ENCODE measurements around the gene MED25. TPM values are rescaled to one million over a fixed set of nuclear protein-coding genes. Genes with fewer than 3 reads are reported as not detected.

MED25 gene
- total RNA-seq: 40.0 to 44.6 TPM (median 40.1 TPM) in 3 replicates
- long read RNA-seq, partial matches to known transcripts: 19 of 29 reads
- long read RNA-seq, other reads (novel, unspliced or antisense): 6 of 29 reads

GRCh38 chr19:49817964-49818648, at the start of gene MED25:
MED25 (plus strand) TSS chr19:49818289; CDS start chr19:49818342, 53 bp downstream.
- Mint-ChIP-seq H3K4me1 (ENCODE audit: low read depth) (peaks cover 30% of the 10 kb centered on the region), H3K36me3 (ENCODE audit: low read depth) (peaks cover under 1% of the 10 kb centered on the region), H3K27me3 (ENCODE audit: low read depth) (no peaks in the 10 kb centered on the region), H3K4me3 (ENCODE audit: unreplicated experiment) (peak within 1 kb of the TSS; percentile 97), H3K9me3 (ENCODE audit: low read depth) (no peaks in the 10 kb centered on the region), H3K27ac (ENCODE audit: unreplicated experiment) (peak within 1 kb of the TSS; percentile 100)
- DNase-seq (ENCODE audit: low spot score): no peak
- peak; percentile 56 for TF ChIP-seq CTCF (IDR thresholded peaks at IDR 0.05)

GRCh38 chr19:49770529-49770928, 47.6 kb upstream of the MED25 start:
- H3K4me1 Mint-ChIP-seq (ENCODE audit: low read depth): peaks cover 44% of the 10 kb centered on the region
- no peak for DNase-seq (ENCODE audit: low spot score)
- no peak overlapping the region for H3K27ac Mint-ChIP-seq (ENCODE audit: unreplicated experiment)
- H3K27me3 Mint-ChIP-seq (ENCODE audit: low read depth): no peaks in the 10 kb centered on the region
- TF ChIP-seq CTCF (IDR thresholded peaks at IDR 0.05): no peak
- no peaks in the 10 kb centered on the region for H3K9me3 Mint-ChIP-seq (ENCODE audit: low read depth)
- H3K4me3 Mint-ChIP-seq (ENCODE audit: unreplicated experiment): no peak overlapping the region
- peaks cover 2% of the 10 kb centered on the region for H3K36me3 Mint-ChIP-seq (ENCODE audit: low read depth)

- Mint-ChIP-seq H3K27me3 (ENCODE audit: low read depth) (no peaks in the 10 kb centered on the region), H3K4me3 (ENCODE audit: unreplicated experiment) (no peak overlapping the region), H3K27ac (ENCODE audit: unreplicated experiment) (no peak overlapping the region), H3K9me3 (ENCODE audit: low read depth) (no peaks in the 10 kb centered on the region), H3K36me3 (ENCODE audit: low read depth) (peaks cover 2% of the 10 kb centered on the region), H3K4me1 (ENCODE audit: low read depth) (peaks cover 37% of the 10 kb centered on the region)
- no peak for TF ChIP-seq CTCF (IDR thresholded peaks at IDR 0.05)
- no peak for DNase-seq (ENCODE audit: low spot score)
These were observed 46.4 kb upstream of the MED25 start for GRCh38 chr19:49771674-49772139.

GRCh38 chr19:49772850-49773432, 45.1 kb upstream of the MED25 start:
- peak overlapping the region; percentile 62 for H3K27ac Mint-ChIP-seq (ENCODE audit: unreplicated experiment)
- no peaks in the 10 kb centered on the region for H3K27me3 Mint-ChIP-seq (ENCODE audit: low read depth)
- TF ChIP-seq CTCF (IDR thresholded peaks at IDR 0.05): no peak
- H3K36me3 Mint-ChIP-seq (ENCODE audit: low read depth): peaks cover 2% of the 10 kb centered on the region
- DNase-seq (ENCODE audit: low spot score): no peak
- peaks cover 29% of the 10 kb centered on the region for H3K4me1 Mint-ChIP-seq (ENCODE audit: low read depth)
- H3K4me3 Mint-ChIP-seq (ENCODE audit: unreplicated experiment): no peak overlapping the region
- H3K9me3 Mint-ChIP-seq (ENCODE audit: low read depth): no peaks in the 10 kb centered on the region

- no peak for TF ChIP-seq CTCF (IDR thresholded peaks at IDR 0.05)
- DNase-seq (ENCODE audit: low spot score): no peak
- no peak overlapping the region for H3K4me3 Mint-ChIP-seq (ENCODE audit: unreplicated experiment)
- H3K27me3 Mint-ChIP-seq (ENCODE audit: low read depth): no peaks in the 10 kb centered on the region
- peak overlapping the region; percentile 62 for H3K27ac Mint-ChIP-seq (ENCODE audit: unreplicated experiment)
- peaks cover 20% of the 10 kb centered on the region for H3K4me1 Mint-ChIP-seq (ENCODE audit: low read depth)
- H3K9me3 Mint-ChIP-seq (ENCODE audit: low read depth): no peaks in the 10 kb centered on the region
- peaks cover 2% of the 10 kb centered on the region for H3K36me3 Mint-ChIP-seq (ENCODE audit: low read depth)
These were observed 44.3 kb upstream of the MED25 start for GRCh38 chr19:49773663-49774350.
